ENCODE data around the gene SHTN1. TPM values are rescaled to one million over a fixed set of nuclear protein-coding genes. Genes with fewer than 3 reads are reported as not detected.

The SHTN1 gene
- total RNA-seq, 4 donors from 2014 or later, result 16.8 to 45.8 (median 20.4) TPM

DNA sequence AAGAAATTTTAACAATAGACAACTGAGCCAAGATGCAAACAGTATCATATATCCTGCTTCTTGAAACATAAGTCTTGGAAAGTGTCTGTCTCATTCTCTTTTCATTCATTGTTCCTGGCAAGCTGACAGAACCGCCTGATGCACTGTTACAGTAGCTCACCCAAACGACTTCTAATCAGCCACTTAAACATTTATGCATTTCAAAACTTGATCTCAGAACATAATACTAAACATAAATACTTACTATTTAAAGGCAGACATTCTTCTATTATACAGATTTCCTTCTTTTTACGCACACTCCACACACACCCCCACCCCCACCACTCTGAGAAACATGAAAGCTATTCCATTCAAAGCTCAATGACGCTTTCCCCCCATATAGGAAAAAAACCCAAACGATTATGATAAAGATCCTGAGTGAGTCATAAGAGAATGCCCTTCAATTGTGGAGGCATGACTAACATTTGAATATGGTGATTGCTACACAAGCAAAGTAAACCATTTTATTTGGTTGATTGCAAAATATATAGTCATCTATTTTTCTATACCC is 30.5 kb downstream of the SHTN1 start:
- 54 to 60% methylated on average over 5 of the region's 5 CpGs for WGBS, 2 donors (ENCODE audit: low coverage in 1 of 2)
- H3K36me3 ChIP-seq, result no peaks in the 10 kb centered on the region
- intact Hi-C loops (cut with DNase I; ENCODE audit: low total_unique reads), result no loop called here

DNA sequence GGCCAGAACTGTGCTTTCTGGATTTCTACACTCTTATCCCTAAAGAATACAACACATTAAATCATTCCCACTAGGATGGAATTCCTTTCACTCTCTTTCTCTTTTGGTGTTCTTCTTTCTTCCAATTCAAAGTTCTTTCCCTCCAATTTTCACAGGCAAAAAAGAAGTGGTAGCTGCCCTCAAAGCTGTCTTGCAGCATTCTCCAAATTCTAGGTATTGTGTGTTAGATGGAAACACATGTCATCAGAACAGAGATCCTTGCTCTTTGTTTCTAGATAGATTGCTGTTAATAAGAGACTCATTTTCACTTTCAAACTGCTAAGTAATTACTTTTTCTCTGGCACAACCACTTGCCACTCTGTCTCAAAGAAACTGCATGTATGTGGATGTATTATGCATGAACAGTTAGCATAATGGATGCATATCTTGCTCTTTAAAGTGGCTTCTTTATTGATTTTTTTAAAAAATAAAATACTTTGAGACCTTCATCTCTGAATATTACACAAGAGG is 31.0 kb downstream of the SHTN1 start:
- no peak for DNase-seq
- Histone ChIP-seq H3K27me3 (no peaks in the 10 kb centered on the region), H3K27ac (no peak overlapping the region), H3K4me3 (no peak overlapping the region), H3K9me3 (no peaks in the 10 kb centered on the region), H3K4me1 (no peaks in the 10 kb centered on the region), H3K36me3 (no peaks in the 10 kb centered on the region)
- intact Hi-C loops (cut with DNase I; ENCODE audit: low total_unique reads) (no loop called here), in situ Hi-C loops (cut with MboI; ENCODE audit: low pct_ligation_motif_present in 1 of 4, low pct_unique_long_range_greater_than_20kb in 1 of 4, low sequenced_read_pairs in 3 of 4) (no loop called here)
- TF ChIP-seq POLR2AphosphoS5 (IDR thresholded peaks at IDR 0.05) (no peak), POLR2A (IDR thresholded peaks at IDR 0.05) (no peak), EP300 (IDR thresholded peaks at IDR 0.05; ENCODE audit: low read depth) (no peak)
- TF ChIP-seq, protein P1, sequence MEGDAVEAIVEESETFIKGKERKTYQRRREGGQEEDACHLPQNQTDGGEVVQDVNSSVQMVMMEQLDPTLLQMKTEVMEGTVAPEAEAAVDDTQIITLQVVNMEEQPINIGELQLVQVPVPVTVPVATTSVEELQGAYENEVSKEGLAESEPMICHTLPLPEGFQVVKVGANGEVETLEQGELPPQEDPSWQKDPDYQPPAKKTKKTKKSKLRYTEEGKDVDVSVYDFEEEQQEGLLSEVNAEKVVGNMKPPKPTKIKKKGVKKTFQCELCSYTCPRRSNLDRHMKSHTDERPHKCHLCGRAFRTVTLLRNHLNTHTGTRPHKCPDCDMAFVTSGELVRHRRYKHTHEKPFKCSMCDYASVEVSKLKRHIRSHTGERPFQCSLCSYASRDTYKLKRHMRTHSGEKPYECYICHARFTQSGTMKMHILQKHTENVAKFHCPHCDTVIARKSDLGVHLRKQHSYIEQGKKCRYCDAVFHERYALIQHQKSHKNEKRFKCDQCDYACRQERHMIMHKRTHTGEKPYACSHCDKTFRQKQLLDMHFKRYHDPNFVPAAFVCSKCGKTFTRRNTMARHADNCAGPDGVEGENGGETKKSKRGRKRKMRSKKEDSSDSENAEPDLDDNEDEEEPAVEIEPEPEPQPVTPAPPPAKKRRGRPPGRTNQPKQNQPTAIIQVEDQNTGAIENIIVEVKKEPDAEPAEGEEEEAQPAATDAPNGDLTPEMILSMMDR (IDR thresholded peaks at IDR 0.05), result no peak

More for the DNA sequence above, 30.5 kb downstream of the SHTN1 start:
- DNase-seq, result no peak
- Histone ChIP-seq H3K4me1 (no peaks in the 10 kb centered on the region), H3K9me3 (no peaks in the 10 kb centered on the region), H3K27ac (no peak overlapping the region), H3K4me3 (no peak overlapping the region), H3K27me3 (no peaks in the 10 kb centered on the region)
- in situ Hi-C loops (cut with MboI; ENCODE audit: low pct_ligation_motif_present in 1 of 4, low pct_unique_long_range_greater_than_20kb in 1 of 4, low sequenced_read_pairs in 3 of 4), result no loop called here
- TF ChIP-seq POLR2AphosphoS5 (IDR thresholded peaks at IDR 0.05) (no peak), POLR2A (IDR thresholded peaks at IDR 0.05) (no peak), EP300 (IDR thresholded peaks at IDR 0.05; ENCODE audit: low read depth) (no peak)
- TF ChIP-seq, protein P1 (IDR thresholded peaks at IDR 0.05), result no peak

DNA sequence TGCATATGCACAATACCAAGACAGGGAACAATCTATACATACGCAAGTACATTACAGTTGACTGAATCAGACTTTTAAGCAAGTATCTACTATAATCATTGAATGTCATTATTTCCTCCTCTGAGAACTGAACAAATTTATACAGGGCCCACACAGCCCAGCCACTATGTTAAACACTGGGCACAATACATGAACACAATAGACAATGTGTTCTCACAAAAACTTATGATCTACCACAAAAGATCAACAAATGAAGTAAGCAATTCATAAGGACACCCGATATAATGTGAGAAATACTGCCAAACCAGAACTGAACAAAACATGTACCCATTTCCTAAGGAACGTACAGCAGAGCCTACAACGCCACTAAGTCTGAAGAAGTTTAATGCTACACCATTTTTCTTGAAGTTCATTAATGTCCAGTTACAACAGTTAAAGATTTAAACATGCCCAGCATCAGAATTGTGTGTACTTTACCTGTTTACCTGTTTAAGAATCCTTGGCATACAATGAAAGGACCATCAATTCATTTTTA is 31.5 kb downstream of the SHTN1 start:
- Histone ChIP-seq H3K27me3 (no peaks in the 10 kb centered on the region), H3K4me3 (no peak overlapping the region), H3K27ac (no peak overlapping the region), H3K4me1 (no peaks in the 10 kb centered on the region), H3K36me3 (no peaks in the 10 kb centered on the region), H3K9me3 (no peaks in the 10 kb centered on the region)
- 84 to 88% methylated on average over 4 of the region's 4 CpGs for WGBS, 2 donors (ENCODE audit: low coverage in 1 of 2)
- intact Hi-C loops (cut with DNase I; ENCODE audit: low total_unique reads), result no loop called here
- DNase-seq, result no peak
- TF ChIP-seq POLR2A (IDR thresholded peaks at IDR 0.05) (no peak), POLR2AphosphoS5 (IDR thresholded peaks at IDR 0.05) (no peak), EP300 (IDR thresholded peaks at IDR 0.05; ENCODE audit: low read depth) (no peak)
- TF ChIP-seq, protein P1 (IDR thresholded peaks at IDR 0.05), result no peak
- in situ Hi-C loops (cut with MboI; ENCODE audit: low pct_ligation_motif_present in 1 of 4, low pct_unique_long_range_greater_than_20kb in 1 of 4, low sequenced_read_pairs in 3 of 4), result no loop called here

DNA sequence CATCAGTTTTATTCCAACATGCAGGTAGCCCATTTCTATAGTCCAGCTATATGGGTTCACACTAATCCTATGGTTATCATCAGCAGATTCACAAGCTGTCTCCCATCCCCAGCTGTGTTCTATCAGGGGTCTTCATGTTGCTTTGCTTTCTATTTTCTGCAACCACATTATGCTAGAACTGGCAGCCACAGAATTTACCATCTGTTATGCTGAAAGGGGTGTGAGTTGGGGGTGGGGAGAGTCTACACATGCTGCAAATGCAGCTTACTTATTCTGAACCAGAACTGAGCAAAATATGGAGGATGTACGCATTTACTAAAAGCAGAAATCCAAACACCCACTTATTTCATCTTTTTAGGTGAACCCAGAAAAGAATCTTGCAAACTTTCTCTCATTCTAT is 32.9 kb downstream of the SHTN1 start:
- TF ChIP-seq, protein P1 (IDR thresholded peaks at IDR 0.05), result no peak
- TF ChIP-seq POLR2AphosphoS5 (IDR thresholded peaks at IDR 0.05) (no peak), POLR2A (IDR thresholded peaks at IDR 0.05) (no peak), EP300 (IDR thresholded peaks at IDR 0.05; ENCODE audit: low read depth) (no peak)
- no peak for DNase-seq
- in situ Hi-C loops (cut with MboI; ENCODE audit: low pct_ligation_motif_present in 1 of 4, low pct_unique_long_range_greater_than_20kb in 1 of 4, low sequenced_read_pairs in 3 of 4) (no loop called here), intact Hi-C loops (cut with DNase I; ENCODE audit: low total_unique reads) (no loop called here)
- H3K9me3 ChIP-seq, result no peaks in the 10 kb centered on the region
- WGBS, 2 donors (ENCODE audit: low coverage in 1 of 2), result 91% methylated on average over 1 of the region's 1 CpG; no CpG with 5 or more reads in 1 of the 2 donors
- no peak overlapping the region for H3K27ac ChIP-seq
- peaks cover 0 to 7% (median 0%) of the 10 kb centered on the region in 4 donors for H3K36me3 ChIP-seq
- no peaks in the 10 kb centered on the region for H3K27me3 ChIP-seq
- no peak overlapping the region for H3K4me3 ChIP-seq
- H3K4me1 ChIP-seq, result no peaks in the 10 kb centered on the region
